A673 (cell line): ENCODE measurements around the gene GLI3.

Experiments used
- CTCF ChIP-seq: fragments of 300-800, 200-600 bp; sonication (generic); conservative IDR thresholded peaks from 2 replicates; pipeline ENCODE4 v1.5.1; 2017; ENCODE audit warnings: low read depth, mild to moderate bottlenecking, antibody characterized with exemption, low read length, moderate library complexity, mixed read lengths
- EZH2 ChIP-seq: fragments of 200-600 bp; sonication (generic); IDR thresholded peaks from 2 replicates; pipeline ENCODE4 v1.6.1; 2017; ENCODE audit warnings: borderline replicate concordance, low read depth, mild to moderate bottlenecking, mixed read lengths, antibody characterized with exemption, low read length; ENCODE audit not compliant: poor library complexity, severe bottlenecking

GRCh38 chr7:42090056-42090455, 147.0 kb downstream of the GLI3 start:
- TF ChIP-seq CTCF (no peak), EZH2 (no peak)
